SK-N-MC (cell line): ENCODE data around the gene OR2H1.

Experiments
- DNase-seq: peaks from one replicate; pipeline ENCODE4 v3.0.0-alpha.2; 2011; ENCODE audit warnings: low read depth, low spot score
- H3K27ac ChIP-seq: fragments of 200-600 bp; sonication (generic); 2 replicates; pipeline ENCODE4 v1.5.1; 2016; ENCODE audit warnings: mixed run types
- H3K36me3 ChIP-seq: fragments of 200-600 bp; sonication (generic); 2 replicates; pipeline ENCODE4 v1.6.1; 2017; ENCODE audit warnings: antibody characterized with exemption, low read length, mixed read lengths; ENCODE audit not compliant: insufficient read depth
- H3K4me3 ChIP-seq: fragments of 200-600 bp; sonication (generic); 2 replicates; pipeline ENCODE4 v1.5.1; 2016
- H3K9ac ChIP-seq: fragments of 200-600 bp; sonication (generic); 2 replicates; pipeline ENCODE4 v1.8.0; 2017; ENCODE audit warnings: mixed run types, mixed read lengths; ENCODE audit not compliant: insufficient read length
- H3K9me3 ChIP-seq: fragments of 200-600 bp; sonication (generic); 2 replicates; pipeline ENCODE4 v1.6.1; 2017; ENCODE audit warnings: low read depth, mild to moderate bottlenecking, antibody characterized with exemption, low read length, moderate library complexity, mixed read lengths
- EZH2 ChIP-seq: fragments of 200-600 bp; sonication (generic); IDR thresholded peaks from one replicate; pipeline ENCODE4 v1.6.1; 2017; ENCODE audit warnings: antibody characterized with exemption
- FOXP2 ChIP-seq: optimal IDR thresholded peaks from 2 replicates; pipeline ENCODE3; 2011; ENCODE audit warnings: mild to moderate bottlenecking, moderate library complexity; ENCODE audit not compliant: insufficient read depth; ENCODE audit errors: extremely low read length, control extremely low read depth
- POLR2AphosphoS5 ChIP-seq: IDR thresholded peaks from 2 replicates; pipeline ENCODE4 v1.6.1; 2012; ENCODE audit warnings: mild to moderate bottlenecking, low read depth, low read length, borderline replicate concordance

Gene OR2H1

DNA sequence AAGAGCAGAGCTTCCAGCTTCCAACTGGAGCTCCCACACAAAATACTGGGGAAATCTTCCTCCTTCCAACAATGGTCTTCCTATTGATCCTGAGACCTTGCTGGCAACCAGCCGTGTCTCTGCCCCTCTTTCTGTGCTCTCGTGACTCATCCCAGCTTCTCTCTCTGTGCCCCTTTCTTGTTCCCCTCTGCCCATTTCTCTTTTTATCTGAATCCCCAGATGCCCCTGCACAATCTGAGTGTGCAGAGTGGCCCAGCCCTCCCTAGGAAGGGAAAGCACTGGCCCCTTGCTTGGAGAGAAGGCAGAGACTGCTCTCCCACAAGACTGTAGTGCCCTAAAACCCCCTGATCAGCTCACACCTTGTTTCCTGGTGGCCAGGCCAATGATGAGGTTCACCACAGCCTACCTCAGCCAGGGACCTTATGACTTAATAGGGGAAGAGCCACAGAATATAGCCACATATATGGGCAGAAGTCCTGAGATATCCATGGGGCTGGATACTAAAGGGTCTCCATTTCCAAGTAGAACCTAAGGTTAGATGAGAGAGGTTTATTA, 53.9 kb downstream of the OR2H1 start:
- H3K9ac ChIP-seq, result no peak overlapping the region
- TF ChIP-seq POLR2AphosphoS5 (no peak), EZH2 (no peak), FOXP2 (no peak)
- H3K27ac ChIP-seq, result no peak overlapping the region
- H3K36me3 ChIP-seq, result no peaks in the 10 kb centered on the region
- H3K4me3 ChIP-seq, result no peak overlapping the region
- no peak for DNase-seq
- H3K9me3 ChIP-seq, result no peaks in the 10 kb centered on the region
